HepG2 (cell line): ENCODE data around the gene ZBTB46. TPM values are rescaled to one million over a fixed set of nuclear protein-coding genes. Genes with fewer than 3 reads are reported as not detected.

ENCODE experiments used
- AGO2 ChIP-seq: fragments of 200-400 bp; formaldehyde crosslinking; optimal IDR thresholded peaks from 2 replicates; pipeline ENCODE3; 2017; ENCODE audit warnings: mild to moderate bottlenecking, low read depth, low read length, moderate library complexity
- ATF4 ChIP-seq, 2 experiments: fragments of 450-650 bp in 1 of 2; sonication (generic) in 1 of 2; formaldehyde crosslinking; IDR thresholded peaks; 2 replicates each; pipeline versions ENCODE4 v1.5.0 to v1.8.0; 2020 to 2022; ENCODE audit warnings: mild to moderate bottlenecking in 1 of 2, missing genetic modification reagents in 1 of 2
- CBX1 ChIP-seq: IDR thresholded peaks from one replicate; pipeline ENCODE4 v1.6.1; 2016; ENCODE audit warnings: antibody characterized with exemption, low read depth
- CENPT ChIP-seq: sonication (generic); formaldehyde crosslinking; IDR thresholded peaks from 2 replicates; pipeline ENCODE4 v1.8.0; 2022; ENCODE audit warnings: low read depth, mild to moderate bottlenecking, moderate library complexity, missing genetic modification reagents
- EEA1 ChIP-seq: sonication (generic); formaldehyde crosslinking; IDR thresholded peaks from 2 replicates; pipeline ENCODE4 v1.5.1; 2020; ENCODE audit warnings: mild to moderate bottlenecking, missing genetic modification reagents, borderline replicate concordance
- ELF1 ChIP-seq: sonication (generic); formaldehyde crosslinking; IDR thresholded peaks from 2 replicates; pipeline ENCODE4 v1.4.0; 2020; ENCODE audit warnings: missing genetic modification reagents
- HHEX ChIP-seq: IDR thresholded peaks from 2 replicates; pipeline ENCODE4 v1.6.1; 2016; ENCODE audit warnings: control low read depth
- HOXA7 ChIP-seq: sonication (generic); formaldehyde crosslinking; IDR thresholded peaks from 2 replicates; pipeline ENCODE4 v1.8.1; 2022; ENCODE audit warnings: mild to moderate bottlenecking, missing genetic modification reagents, moderate library complexity
- KDM2A ChIP-seq: sonication (generic); formaldehyde crosslinking; IDR thresholded peaks from 2 replicates; pipeline ENCODE4 v1.4.0; 2020; ENCODE audit warnings: low read depth, missing genetic modification reagents, borderline replicate concordance
- KLF9 ChIP-seq: IDR thresholded peaks from 2 replicates; pipeline ENCODE4 v1.6.1; 2016; ENCODE audit warnings: low read depth
- REL ChIP-seq: sonication (generic); formaldehyde crosslinking; conservative IDR thresholded peaks from 2 replicates; pipeline ENCODE4 v1.8.0; 2022; ENCODE audit warnings: mild to moderate bottlenecking, missing genetic modification reagents, moderate library complexity
- SMC3 ChIP-seq: IDR thresholded peaks from 2 replicates; pipeline ENCODE4 v1.6.1; 2011; ENCODE audit warnings: low read length, improper control_type of control experiment
- STAG1 ChIP-seq: sonication (generic); formaldehyde crosslinking; IDR thresholded peaks from 2 replicates; pipeline ENCODE4 v1.4.0; 2020; ENCODE audit warnings: missing genetic modification reagents
- ZFP36L1 ChIP-seq: sonication (generic); formaldehyde crosslinking; IDR thresholded peaks from 2 replicates; pipeline ENCODE4 v1.8.0; 2022; ENCODE audit warnings: mild to moderate bottlenecking, missing genetic modification reagents, moderate library complexity
- ZKSCAN5 ChIP-seq: sonication (generic); formaldehyde crosslinking; IDR thresholded peaks from 2 replicates; pipeline ENCODE4 v1.5.1; 2020; ENCODE audit warnings: mild to moderate bottlenecking, missing genetic modification reagents
- ZNF160 ChIP-seq: sonication (generic); formaldehyde crosslinking; IDR thresholded peaks from 2 replicates; pipeline ENCODE4 v1.8.0; 2022; ENCODE audit warnings: mild to moderate bottlenecking, inconsistent platforms, missing genetic modification reagents
- ZNF382 ChIP-seq: sonication (generic); formaldehyde crosslinking; IDR thresholded peaks from 2 replicates; pipeline ENCODE4 v1.5.0; 2020; ENCODE audit warnings: missing genetic modification reagents, mild to moderate bottlenecking, borderline replicate concordance
- ZNF430 ChIP-seq: sonication (generic); formaldehyde crosslinking; IDR thresholded peaks from 2 replicates; pipeline ENCODE4 v1.9.0; 2021; ENCODE audit warnings: mild to moderate bottlenecking, missing genetic modification reagents
- ZNF552 ChIP-seq: sonication (generic); formaldehyde crosslinking; IDR thresholded peaks from 2 replicates; pipeline ENCODE4 v1.9.0; 2022; ENCODE audit warnings: missing genetic modification reagents, mild to moderate bottlenecking, borderline replicate concordance
- ZNF557 ChIP-seq: sonication (generic); formaldehyde crosslinking; IDR thresholded peaks from 2 replicates; pipeline ENCODE4 v1.4.0; 2020; ENCODE audit warnings: missing genetic modification reagents
- ZSCAN31 ChIP-seq: sonication (generic); formaldehyde crosslinking; IDR thresholded peaks from 2 replicates; pipeline ENCODE4 v1.5.0; 2020; ENCODE audit warnings: low read depth, mild to moderate bottlenecking, missing genetic modification reagents
- polyA plus RNA-seq, 8 experiments: library from polyadenylated mRNA; depleted of rRNA in 3 of 8; stranded (reverse) in 7 of 8; unstranded in 1 of 8; fragments of >200 nt; fragmentation: Illumina TruSeq in 4 of 8; extraction: Trizol in 4 of 8; gene quantifications; 2 replicates each; pipeline versions ENCODE4 v1.2.1 to v1.2.3, GENCODE V29; 2011 to 2016; ENCODE audit warnings: low read depth in 4 of 8, missing spikeins in 1 of 8, mixed read lengths in 1 of 8; ENCODE audit not compliant: insufficient read depth in 1 of 8
- total RNA-seq, 5 experiments: library from RNA; depleted of rRNA; stranded (reverse); fragments of >200 nt; fragmentation: Illumina TruSeq; extraction: Trizol; gene quantifications; 2 replicates each; pipeline ENCODE4 v1.2.3, GENCODE V29; 2016; ENCODE audit warnings: low read depth in 1 of 5
- TF ChIP-seq, protein P1 (sequence below): sonication (generic); formaldehyde crosslinking; conservative IDR thresholded peaks from 2 replicates; pipeline ENCODE4 v1.4.0; 2020; ENCODE audit warnings: missing genetic modification reagents
- TF ChIP-seq, protein P2 (sequence below): sonication (generic); formaldehyde crosslinking; IDR thresholded peaks from 2 replicates; pipeline ENCODE4 v1.4.0; 2020; ENCODE audit warnings: missing genetic modification reagents, borderline replicate concordance
- TF ChIP-seq, protein P3 (sequence below): sonication (generic); formaldehyde crosslinking; IDR thresholded peaks from 2 replicates; pipeline ENCODE4 v1.5.0; 2020; ENCODE audit warnings: missing genetic modification reagents

ZBTB46 gene
- total and polyA plus RNA-seq, 2 of the 13 experiments (the other 11 are each of a cell fraction or from before 2014, with no cell fraction given) = 1.6 to 13.5 TPM

DNA sequence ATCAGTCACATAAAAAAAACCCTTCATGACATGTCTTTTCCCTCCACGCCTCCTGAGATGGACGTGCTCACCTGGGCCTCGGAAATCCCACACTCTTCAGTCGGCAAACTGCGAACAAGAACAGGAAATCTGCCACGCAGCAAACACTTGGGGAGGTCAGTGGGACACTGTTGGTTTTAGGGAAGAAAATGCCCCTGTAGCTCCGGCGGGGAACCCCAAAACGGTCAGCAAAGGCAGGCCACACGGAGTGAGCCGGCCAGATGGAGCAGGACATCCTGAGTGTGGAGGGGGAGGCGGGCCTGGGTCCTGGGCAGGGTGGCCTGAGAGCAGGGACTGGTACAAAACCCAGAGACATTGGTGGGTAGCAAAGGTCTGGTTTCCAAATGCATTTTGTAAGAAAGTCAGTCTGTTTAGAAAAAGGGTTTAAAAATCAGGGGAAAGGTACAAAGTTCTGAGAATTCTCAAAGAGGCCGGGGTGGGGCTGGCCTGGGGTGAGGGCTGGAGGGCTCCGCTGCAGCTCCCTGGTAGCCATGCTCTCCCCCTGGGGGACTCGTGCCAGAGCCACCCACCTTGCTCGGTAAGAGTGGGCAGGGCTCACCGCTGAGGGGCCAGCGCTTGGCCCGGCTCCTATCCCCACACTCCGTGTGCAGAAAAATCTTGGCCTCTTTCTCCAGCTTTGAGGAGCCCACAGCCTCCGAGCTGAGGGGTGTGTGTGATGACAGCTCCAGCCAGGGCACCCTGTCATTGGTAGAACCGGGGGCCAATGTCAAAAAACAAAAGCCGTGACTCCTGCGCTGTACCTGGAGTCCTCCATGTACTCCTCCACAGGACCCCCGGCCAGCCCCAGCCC, 86.3 kb downstream of the ZBTB46 start (continued):
- TF ChIP-seq ZNF160 (CRISPR knock-in tag) = peak; percentile 22; the same call in 1 of the 2 replicates
- no peak for TF ChIP-seq CENPT
- TF ChIP-seq ZNF382 (CRISPR knock-in tag) = no peak
- no peak; the same call in 1 of the 2 replicates for TF ChIP-seq ZNF552
- no peak for TF ChIP-seq REL (CRISPR knock-in tag)
- peak; percentile 100 for TF ChIP-seq AGO2
- no peak for TF ChIP-seq STAG1 (CRISPR knock-in tag)
- 0 out of 2 replicates have a peak, but pooled peaks have one; percentile 43 for TF ChIP-seq ZKSCAN5
- no peak for TF ChIP-seq HHEX (CRISPR knock-in tag)
- 0 out of 2 replicates have a peak, but pooled peaks have one; percentile 21 for TF ChIP-seq ZFP36L1 (CRISPR knock-in tag)
- TF ChIP-seq, protein P1, sequence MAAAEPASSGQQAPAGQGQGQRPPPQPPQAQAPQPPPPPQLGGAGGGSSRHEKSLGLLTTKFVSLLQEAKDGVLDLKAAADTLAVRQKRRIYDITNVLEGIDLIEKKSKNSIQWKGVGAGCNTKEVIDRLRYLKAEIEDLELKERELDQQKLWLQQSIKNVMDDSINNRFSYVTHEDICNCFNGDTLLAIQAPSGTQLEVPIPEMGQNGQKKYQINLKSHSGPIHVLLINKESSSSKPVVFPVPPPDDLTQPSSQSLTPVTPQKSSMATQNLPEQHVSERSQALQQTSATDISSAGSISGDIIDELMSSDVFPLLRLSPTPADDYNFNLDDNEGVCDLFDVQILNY (CRISPR knock-in tag) = no peak
- peak; percentile 58; the same call in 1 of the 2 replicates for TF ChIP-seq ZSCAN31
- TF ChIP-seq, protein P2, sequence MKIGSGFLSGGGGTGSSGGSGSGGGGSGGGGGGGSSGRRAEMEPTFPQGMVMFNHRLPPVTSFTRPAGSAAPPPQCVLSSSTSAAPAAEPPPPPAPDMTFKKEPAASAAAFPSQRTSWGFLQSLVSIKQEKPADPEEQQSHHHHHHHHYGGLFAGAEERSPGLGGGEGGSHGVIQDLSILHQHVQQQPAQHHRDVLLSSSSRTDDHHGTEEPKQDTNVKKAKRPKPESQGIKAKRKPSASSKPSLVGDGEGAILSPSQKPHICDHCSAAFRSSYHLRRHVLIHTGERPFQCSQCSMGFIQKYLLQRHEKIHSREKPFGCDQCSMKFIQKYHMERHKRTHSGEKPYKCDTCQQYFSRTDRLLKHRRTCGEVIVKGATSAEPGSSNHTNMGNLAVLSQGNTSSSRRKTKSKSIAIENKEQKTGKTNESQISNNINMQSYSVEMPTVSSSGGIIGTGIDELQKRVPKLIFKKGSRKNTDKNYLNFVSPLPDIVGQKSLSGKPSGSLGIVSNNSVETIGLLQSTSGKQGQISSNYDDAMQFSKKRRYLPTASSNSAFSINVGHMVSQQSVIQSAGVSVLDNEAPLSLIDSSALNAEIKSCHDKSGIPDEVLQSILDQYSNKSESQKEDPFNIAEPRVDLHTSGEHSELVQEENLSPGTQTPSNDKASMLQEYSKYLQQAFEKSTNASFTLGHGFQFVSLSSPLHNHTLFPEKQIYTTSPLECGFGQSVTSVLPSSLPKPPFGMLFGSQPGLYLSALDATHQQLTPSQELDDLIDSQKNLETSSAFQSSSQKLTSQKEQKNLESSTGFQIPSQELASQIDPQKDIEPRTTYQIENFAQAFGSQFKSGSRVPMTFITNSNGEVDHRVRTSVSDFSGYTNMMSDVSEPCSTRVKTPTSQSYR = no peak
- no peak for TF ChIP-seq ATF4 (CRISPR knock-in tag; IDR thresholded peaks at IDR 0.05)
- TF ChIP-seq EEA1 (CRISPR knock-in tag) = no peak
- no peak for TF ChIP-seq KLF9 (CRISPR knock-in tag)
- TF ChIP-seq KDM2A (CRISPR knock-in tag) = peak; percentile 92
- TF ChIP-seq CBX1 = no peak
- TF ChIP-seq HOXA7 = no peak
- TF ChIP-seq ELF1 (CRISPR knock-in tag) = no peak
- 0 out of 2 replicates have a peak, but pooled peaks have one; percentile 41 for TF ChIP-seq ZNF430 (CRISPR knock-in tag)
- TF ChIP-seq, protein P3, sequence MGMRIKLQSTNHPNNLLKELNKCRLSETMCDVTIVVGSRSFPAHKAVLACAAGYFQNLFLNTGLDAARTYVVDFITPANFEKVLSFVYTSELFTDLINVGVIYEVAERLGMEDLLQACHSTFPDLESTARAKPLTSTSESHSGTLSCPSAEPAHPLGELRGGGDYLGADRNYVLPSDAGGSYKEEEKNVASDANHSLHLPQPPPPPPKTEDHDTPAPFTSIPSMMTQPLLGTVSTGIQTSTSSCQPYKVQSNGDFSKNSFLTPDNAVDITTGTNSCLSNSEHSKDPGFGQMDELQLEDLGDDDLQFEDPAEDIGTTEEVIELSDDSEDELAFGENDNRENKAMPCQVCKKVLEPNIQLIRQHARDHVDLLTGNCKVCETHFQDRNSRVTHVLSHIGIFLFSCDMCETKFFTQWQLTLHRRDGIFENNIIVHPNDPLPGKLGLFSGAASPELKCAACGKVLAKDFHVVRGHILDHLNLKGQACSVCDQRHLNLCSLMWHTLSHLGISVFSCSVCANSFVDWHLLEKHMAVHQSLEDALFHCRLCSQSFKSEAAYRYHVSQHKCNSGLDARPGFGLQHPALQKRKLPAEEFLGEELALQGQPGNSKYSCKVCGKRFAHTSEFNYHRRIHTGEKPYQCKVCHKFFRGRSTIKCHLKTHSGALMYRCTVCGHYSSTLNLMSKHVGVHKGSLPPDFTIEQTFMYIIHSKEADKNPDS = no peak
- TF ChIP-seq SMC3 = no peak
- TF ChIP-seq ZNF557 (CRISPR knock-in tag) = no peak; the same call in 1 of the 2 replicates
